Activated CD8-positive, alpha-beta memory T cell treated with anti-CD3 and anti-CD28 coated beads, Interleukin-2, amount 10 ng/mL, durations not matched to agents 7 days and 5 days (primary cell): ENCODE results near the gene FBXW9. TPM values are rescaled to one million over a fixed set of nuclear protein-coding genes. Genes with fewer than 3 reads are reported as not detected.
"Not testable (repeated sequence)": the region's sequence is repeated elsewhere in the genome, so short reads cannot be mapped to it uniquely, and the experiment has no call there.

Experiments
- ATAC-seq: fragments of 150-1000 bp; cut with Tn5 transposase; one replicate; pipeline ENCODE4 v1.10.0; 2021; ENCODE audit warnings: moderate library complexity
- CTCF ChIA-PET: fragments of 350-600 bp; sonication (Branson Sonifier 250); formaldehyde crosslinking; loops from one replicate; lab custom pipeline; 2021; ENCODE audit warnings: antibody characterized with exemption; lab: Charles Lee
- DNase-seq: peaks from one replicate; pipeline ENCODE4 v3.0.0-alpha.2; 2020
- H3K27ac Mint-ChIP-seq: one replicate; pipeline ENCODE4 v1.8.0; 2021; ENCODE audit warnings: mild to moderate bottlenecking, mixed read lengths
- H3K27me3 Mint-ChIP-seq: one replicate; pipeline ENCODE4 v1.8.0; 2021; ENCODE audit warnings: mixed read lengths
- H3K36me3 Mint-ChIP-seq: one replicate; pipeline ENCODE4 v1.8.0; 2021; ENCODE audit warnings: mild to moderate bottlenecking, mixed read lengths
- H3K4me1 Mint-ChIP-seq: one replicate; pipeline ENCODE4 v1.8.0; 2021; ENCODE audit warnings: mixed read lengths
- H3K4me3 Mint-ChIP-seq: one replicate; pipeline ENCODE4 v1.8.0; 2021; ENCODE audit warnings: mild to moderate bottlenecking, moderate library complexity, mixed read lengths
- H3K9me3 Mint-ChIP-seq: one replicate; pipeline ENCODE4 v1.8.0; 2022; ENCODE audit warnings: low read depth, mixed read lengths
- total RNA-seq, 2 experiments: library from RNA; stranded (reverse); gene quantifications; one replicate each; pipeline ENCODE4 v1.2.3, GENCODE V29; 2021

FBXW9 gene
- total RNA-seq, 2 experiments from 2014 or later: 5.2 to 6.3 TPM

DNA sequence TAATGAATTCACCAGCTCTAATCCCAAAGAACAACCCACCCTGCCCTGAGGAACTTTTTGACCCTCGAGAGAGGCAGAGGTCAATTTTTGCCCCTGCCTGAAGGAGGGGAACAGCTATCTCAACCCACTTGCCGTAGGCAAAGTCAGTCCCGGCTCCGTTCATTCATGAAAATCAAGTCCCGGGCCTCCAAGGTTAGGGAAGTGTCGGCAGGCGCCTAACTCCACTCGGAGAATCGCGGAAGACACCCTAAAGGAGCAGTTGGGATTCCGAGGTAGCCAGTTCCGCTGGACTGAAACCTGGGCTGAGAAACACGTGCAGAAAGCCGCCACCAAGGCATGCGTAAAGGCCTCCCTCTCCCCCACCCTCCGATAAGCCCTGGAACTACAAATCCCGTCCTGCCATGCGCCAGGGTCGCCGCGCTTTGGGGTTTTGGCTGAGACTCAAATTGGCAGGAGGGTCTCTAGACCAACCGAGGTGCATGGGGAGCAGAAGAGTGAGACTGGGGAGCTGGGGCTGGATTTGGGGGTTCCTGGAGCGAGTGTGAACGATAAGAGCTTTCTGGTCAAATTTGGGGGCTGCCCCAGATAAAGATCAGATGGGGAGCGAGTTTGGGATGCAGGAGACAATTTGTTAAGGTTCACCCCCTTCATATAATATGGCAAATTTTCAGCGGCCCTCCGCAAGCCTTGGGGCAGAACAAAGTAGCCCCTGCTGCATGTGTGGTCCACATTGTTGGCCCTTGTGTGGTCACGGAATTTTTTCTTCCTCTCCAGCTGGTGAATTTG lies 27.4 kb upstream of the FBXW9 start, which contains the start of gene TNPO2:
TNPO2 (minus strand) TSS at position 292 of the 786 bp plus-strand sequence. CDS start 2,955 bp downstream, outside the sequence.
- Mint-ChIP-seq H3K27me3 (no peaks in the 10 kb centered on the region), H3K27ac (peak within 1 kb of the TSS; percentile 91), H3K36me3 (peaks cover 20% of the 10 kb centered on the region), H3K9me3 (no peaks in the 10 kb centered on the region), H3K4me1 (peaks cover 33% of the 10 kb centered on the region), H3K4me3 (peak within 1 kb of the TSS; percentile 83)
- DNase-seq: peak; percentile 84
- CTCF ChIA-PET: interaction anchor here (0.6 to 15.3 kb wide), 14 partner anchors 10 to 150 kb away, joined by 3 to 157 read pairs (median 4); partner anchors contain the start of gene TRIR
- peak; percentile 38 for ATAC-seq

DNA sequence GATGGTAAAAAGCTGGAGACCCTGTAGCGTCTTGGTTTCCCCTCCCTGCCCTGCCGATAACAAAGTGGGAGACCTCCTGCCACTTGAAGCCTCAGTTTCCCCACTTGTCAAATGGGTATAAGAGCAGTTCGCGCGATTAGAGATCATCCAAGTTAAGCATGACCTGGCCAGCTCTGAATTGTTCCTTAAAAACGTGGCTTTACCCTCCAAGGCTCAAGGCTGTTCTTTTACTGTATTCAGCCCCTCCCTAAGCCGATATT lies 26.9 kb upstream of the FBXW9 start:
- Mint-ChIP-seq H3K27me3 (no peaks in the 10 kb centered on the region), H3K9me3 (no peaks in the 10 kb centered on the region), H3K27ac (peak overlapping the region; percentile 91), H3K4me1 (peaks cover 38% of the 10 kb centered on the region), H3K36me3 (peaks cover 20% of the 10 kb centered on the region), H3K4me3 (peak overlapping the region; percentile 83)
- CTCF ChIA-PET: interaction anchor here (0.6 to 15.3 kb wide), 12 partner anchors 11 to 162 kb away, joined by 3 to 157 read pairs (median 5); partner anchors contain the start of gene TRIR
- DNase-seq (no peak), ATAC-seq (no peak)

DNA sequence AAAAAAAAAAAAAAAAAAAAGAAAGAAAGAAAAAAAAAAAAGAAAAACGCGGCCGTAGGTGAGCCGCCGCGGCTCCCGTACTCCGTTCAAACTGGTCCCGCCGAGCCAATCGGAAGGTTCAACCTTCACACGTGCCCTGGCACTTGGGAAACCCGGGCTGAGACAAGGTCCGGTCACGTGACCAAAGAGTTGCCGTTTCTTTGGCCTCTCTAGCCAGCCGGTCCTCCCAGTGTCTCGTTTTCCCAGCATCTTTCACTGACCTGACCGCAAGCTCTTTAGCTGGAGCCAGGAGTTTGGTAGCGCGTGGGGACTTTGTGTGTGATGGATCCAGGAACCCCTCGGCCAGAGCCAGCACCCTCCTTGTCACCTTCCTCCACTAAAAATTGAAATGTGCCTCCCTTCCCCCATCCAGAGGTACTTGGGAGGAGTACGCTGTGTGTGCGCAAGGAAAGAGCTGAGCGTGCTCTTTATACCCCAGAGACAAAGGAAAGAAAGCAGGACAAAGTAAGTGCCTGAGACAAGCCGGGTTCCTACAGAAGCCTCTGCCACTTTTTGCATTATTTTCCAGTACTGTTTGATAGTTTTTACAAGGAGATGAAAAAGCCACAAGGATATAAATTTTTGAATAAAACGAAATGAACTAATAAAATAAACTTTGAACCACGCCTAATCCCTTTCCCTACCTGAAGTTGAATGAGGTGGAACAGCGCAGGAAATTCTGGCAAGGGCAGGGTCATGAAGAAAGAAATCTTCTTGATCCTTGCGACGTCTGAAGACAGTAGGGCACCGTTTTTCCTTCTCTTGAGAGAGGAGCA lies 26.3 kb upstream of the FBXW9 start:
- Mint-ChIP-seq H3K4me1 (peaks cover 38% of the 10 kb centered on the region), H3K27me3 (no peaks in the 10 kb centered on the region), H3K4me3 (peak overlapping the region; percentile 83), H3K27ac (peak overlapping the region; percentile 91), H3K9me3 (no peaks in the 10 kb centered on the region), H3K36me3 (peaks cover 16% of the 10 kb centered on the region)
- ATAC-seq: peak; percentile 88
- CTCF ChIA-PET: interaction anchor here (0.5 to 15.3 kb wide), 15 partner anchors 11 to 162 kb away, joined by 3 to 157 read pairs (median 5); partner anchors contain the start of gene TRIR
- DNase-seq: peak; percentile 98

DNA sequence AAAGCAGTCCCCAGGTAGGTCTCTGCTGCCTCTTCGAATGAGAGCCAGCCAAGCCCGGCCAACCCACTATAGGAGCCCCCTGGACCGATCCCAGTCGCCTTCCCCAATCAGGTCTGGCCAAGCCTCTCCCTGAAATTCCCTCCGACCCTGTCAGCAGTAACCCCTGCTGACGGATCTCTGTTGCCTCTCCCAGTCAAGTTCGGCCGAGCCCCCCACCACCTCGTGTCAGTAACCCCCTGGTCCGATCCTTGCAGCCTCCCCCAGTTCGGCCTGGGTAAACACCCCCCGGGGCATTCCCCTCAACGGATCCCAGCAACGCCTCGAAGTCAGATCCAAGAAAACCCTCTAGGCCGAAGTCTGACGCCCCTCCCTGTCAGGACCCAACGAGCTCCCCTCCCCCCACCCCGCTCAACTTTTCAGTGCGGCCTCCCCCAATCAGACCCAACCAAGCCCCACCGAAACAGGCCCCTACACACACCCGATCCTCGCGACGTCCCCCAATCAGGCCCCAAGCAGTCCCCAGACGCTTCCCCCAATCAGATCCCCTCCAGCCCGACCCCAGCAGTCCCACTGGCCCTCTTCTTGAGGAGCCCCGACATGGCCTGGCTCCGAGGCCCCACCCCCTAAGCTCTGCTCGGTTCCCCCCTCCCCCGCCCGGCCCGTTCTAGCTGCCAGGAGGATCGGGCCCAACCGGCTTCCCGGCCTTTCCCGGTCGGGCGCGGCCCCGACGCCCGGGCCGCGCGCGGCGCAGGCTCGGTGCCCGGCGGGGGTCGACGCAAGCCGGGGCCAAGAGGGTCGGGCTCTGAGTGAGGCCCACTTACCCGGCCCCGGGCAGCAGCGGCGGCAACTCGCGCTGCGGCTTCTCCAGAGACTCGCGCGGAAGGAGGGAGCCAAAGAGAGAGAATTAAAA lies 25.5 kb upstream of the FBXW9 start:
- CTCF ChIA-PET: interaction anchor here (0.5 to 15.3 kb wide), 13 partner anchors 9 to 559 kb away, joined by 3 to 157 read pairs (median 5); partner anchors contain the start of gene TRIR

DNA sequence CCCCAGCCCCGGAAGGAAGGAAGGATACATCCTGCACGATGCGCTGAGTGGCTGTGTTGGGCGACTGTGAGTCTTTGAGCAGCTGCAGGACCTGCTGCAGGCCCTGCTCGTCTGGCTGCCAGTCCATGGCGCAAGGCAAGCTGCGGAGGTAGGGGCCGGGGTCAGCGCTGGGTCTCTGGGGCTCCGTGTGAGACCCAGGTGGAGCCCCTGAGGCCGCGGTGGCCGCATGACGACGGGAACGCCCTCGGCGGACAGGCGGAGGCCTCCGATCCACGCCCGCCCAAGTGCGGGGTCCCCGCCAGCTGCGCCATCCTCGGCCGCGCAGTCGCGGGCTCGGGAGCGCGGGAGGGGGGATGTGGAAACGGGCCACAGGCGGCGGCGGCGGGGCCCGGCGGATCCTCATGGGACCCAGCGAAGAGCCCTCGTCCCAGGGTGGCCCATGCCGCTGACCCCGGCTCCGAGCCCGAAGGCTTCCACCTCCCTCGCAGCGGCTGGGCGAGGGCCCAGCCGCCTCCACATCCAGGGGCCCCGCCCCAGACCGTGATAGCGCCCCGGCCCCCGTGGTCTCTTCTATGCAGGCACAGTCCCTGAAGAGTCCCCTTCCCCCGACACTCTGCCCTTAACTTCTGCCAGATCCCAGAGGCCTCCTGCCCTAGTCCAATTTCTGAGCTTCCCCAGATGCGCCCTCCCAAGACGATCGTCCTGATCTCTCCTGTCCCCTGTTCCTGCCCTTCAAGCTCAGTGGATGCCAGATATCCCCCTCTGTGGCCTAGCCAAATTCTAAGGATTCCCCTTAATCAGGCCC lies 24.6 kb upstream of the FBXW9 start:
- ATAC-seq (no peak), DNase-seq (peak; percentile 56)
- peak overlapping the region; percentile 86 for H3K4me3 Mint-ChIP-seq

More for the DNA sequence above, 25.5 kb upstream of the FBXW9 start:
- Mint-ChIP-seq H3K4me1 (peaks cover 38% of the 10 kb centered on the region), H3K36me3 (peaks cover 14% of the 10 kb centered on the region), H3K9me3 (no peaks in the 10 kb centered on the region), H3K27me3 (no peaks in the 10 kb centered on the region), H3K27ac (peak overlapping the region; percentile 83), H3K4me3 (peak overlapping the region; percentile 86)
- DNase-seq: peak; percentile 76
- peak; percentile 64 for ATAC-seq

DNA sequence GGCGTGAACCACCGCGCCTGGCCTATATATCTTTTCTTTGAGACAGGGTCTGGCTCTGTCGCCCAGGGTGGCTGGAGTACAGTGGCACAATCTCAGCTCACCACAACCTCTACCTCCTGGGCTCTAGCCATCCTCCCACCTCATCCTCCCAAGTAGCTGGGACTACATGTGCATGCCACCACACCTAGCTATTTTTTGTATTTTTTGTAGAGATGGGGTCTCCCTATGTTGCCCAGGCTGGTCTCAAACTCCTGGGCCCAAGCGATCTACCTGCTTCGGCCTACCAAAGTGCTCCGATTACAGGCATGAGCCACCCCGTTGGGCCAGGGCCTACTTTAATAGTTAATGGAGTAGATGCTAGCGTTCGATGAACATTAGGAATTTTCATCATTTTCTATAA lies 23.9 kb upstream of the FBXW9 start:
- CTCF ChIA-PET: interaction anchor here (1.3 to 15.3 kb wide), 4 partner anchors 14 to 165 kb away, joined by 3 to 157 read pairs (median 32); partner anchors contain the start of gene TRIR
- Mint-ChIP-seq H3K27ac (peak overlapping the region; percentile 78), H3K9me3 (no peaks in the 10 kb centered on the region), H3K4me3 (peak overlapping the region; percentile 74), H3K36me3 (peaks cover 17% of the 10 kb centered on the region), H3K4me1 (peaks cover 37% of the 10 kb centered on the region), H3K27me3 (no peaks in the 10 kb centered on the region)
- no peak for DNase-seq
- ATAC-seq: no peak

More for the DNA sequence above, 24.6 kb upstream of the FBXW9 start:
- H3K36me3 Mint-ChIP-seq: peaks cover 17% of the 10 kb centered on the region
- no peaks in the 10 kb centered on the region for H3K27me3 Mint-ChIP-seq
- CTCF ChIA-PET: interaction anchor here (1.2 to 15.3 kb wide), 7 partner anchors 10 to 164 kb away, joined by 3 to 157 read pairs (median 6); partner anchors contain the start of gene TRIR
- H3K27ac Mint-ChIP-seq: peak overlapping the region; percentile 83
- H3K9me3 Mint-ChIP-seq: no peaks in the 10 kb centered on the region
- H3K4me1 Mint-ChIP-seq: peaks cover 37% of the 10 kb centered on the region

DNA sequence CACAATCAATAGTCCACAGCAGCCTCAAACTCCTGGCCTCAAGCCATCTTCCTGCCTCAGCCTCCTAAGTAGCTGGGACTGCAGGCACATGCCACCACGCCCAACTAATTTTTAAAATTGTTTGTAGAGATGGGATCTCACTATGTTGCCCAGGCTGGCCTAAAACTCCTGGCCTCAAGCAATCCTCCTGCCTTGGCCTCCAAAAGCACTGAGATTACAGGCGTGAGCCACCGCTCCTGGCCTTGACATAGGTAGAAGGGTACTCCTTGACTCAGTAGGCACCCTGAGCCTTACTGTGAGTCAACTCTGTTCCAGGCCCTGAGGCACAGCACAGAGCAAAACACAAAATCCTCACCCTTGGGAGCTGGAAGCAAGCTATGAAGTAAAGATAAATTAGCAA lies 19.5 kb upstream of the FBXW9 start:
- no peaks in the 10 kb centered on the region for H3K9me3 Mint-ChIP-seq
- DNase-seq: no peak
- H3K27ac Mint-ChIP-seq: no peak overlapping the region
- ATAC-seq: no peak
- CTCF ChIA-PET: interaction anchor here (1.0 to 15.3 kb wide), 8 partner anchors 18 to 85 kb away, joined by 3 to 157 read pairs (median 10); partner anchors contain the start of genes FBXW9 and TRIR
- peaks cover 23% of the 10 kb centered on the region for H3K4me1 Mint-ChIP-seq
- no peak overlapping the region for H3K4me3 Mint-ChIP-seq
- no peaks in the 10 kb centered on the region for H3K27me3 Mint-ChIP-seq
- peaks cover 30% of the 10 kb centered on the region for H3K36me3 Mint-ChIP-seq

DNA sequence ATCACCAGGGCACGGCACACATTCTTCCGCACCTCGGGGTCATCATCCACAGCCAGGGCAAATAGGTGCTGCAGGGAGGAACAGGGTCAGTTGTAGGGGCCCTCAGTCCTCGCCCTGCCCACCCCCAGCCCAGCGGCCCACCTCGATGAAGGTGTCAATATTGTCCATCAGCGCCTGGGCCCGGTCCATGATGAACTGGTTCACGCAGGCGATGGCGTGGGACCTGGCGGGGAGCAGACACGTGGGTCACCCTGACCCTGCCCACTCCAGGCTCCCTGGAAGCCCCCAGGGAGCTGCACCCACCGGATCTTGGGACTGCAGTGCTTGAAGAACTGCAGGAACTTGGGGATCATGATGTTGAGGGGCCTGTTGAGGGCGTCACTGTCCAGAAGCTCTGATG lies 18.7 kb upstream of the FBXW9 start:
- Mint-ChIP-seq H3K4me1 (peaks cover 17% of the 10 kb centered on the region), H3K27me3 (no peaks in the 10 kb centered on the region), H3K27ac (no peak overlapping the region), H3K4me3 (no peak overlapping the region), H3K36me3 (peaks cover 34% of the 10 kb centered on the region), H3K9me3 (no peaks in the 10 kb centered on the region)
- no peak for DNase-seq
- CTCF ChIA-PET: interaction anchor here (1.2 to 15.3 kb wide), 5 partner anchors 19 to 82 kb away, joined by 3 to 157 read pairs (median 17); partner anchors contain the start of gene TRIR
- no peak for ATAC-seq

DNA sequence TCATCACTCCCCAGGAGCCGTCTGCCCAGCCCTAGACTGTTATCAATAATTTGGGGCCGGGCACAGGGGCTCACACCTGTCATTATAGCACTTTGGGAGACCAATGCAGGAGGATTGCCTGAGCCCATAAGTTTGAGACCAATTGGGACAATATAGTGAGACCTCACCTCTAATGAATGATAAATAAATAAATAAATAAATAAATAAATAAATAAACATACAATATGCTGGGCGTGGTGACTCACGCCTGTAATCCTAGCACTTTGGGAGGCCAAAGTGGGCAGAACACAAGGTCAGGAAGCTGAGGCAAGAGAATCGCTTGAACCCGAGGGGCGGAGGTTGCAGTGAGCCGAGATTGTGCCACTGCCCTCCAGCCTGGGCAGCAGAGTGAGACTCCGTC lies 16.9 kb upstream of the FBXW9 start:
- ATAC-seq, H3K9me3 Mint-ChIP-seq, DNase-seq, H3K27ac Mint-ChIP-seq, H3K27me3 Mint-ChIP-seq, H3K4me3 Mint-ChIP-seq, H3K4me1 Mint-ChIP-seq: not testable (repeated sequence)
- CTCF ChIA-PET: interaction anchor here (0.8 to 15.3 kb wide), 3 partner anchors 18 to 45 kb away, joined by 3 to 157 read pairs (median 3); no protein-coding TSS in a partner anchor
- peaks cover 31% of the 10 kb centered on the region for H3K36me3 Mint-ChIP-seq

DNA sequence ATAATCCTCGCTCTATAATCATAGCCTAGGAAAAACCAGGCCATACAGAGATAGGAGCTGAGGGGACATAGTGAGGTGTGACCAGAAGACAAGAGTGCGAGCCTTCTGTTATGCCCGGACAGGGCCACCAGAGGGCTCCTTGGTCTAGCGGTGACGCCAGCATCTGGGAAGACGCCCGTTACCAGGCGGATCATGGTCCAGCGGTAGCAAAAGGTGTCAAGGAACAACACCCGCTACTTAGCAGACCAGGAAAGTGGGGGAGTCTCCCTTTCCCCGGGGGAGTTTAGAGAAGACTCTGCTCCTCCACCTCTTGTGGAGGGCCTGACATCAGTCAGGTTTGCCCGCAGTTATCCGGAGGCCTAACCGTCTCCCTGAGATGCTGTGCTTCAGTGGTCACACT lies 15.6 kb upstream of the FBXW9 start:
- H3K4me1 Mint-ChIP-seq, H3K4me3 Mint-ChIP-seq, ATAC-seq, DNase-seq, CTCF ChIA-PET, H3K27me3 Mint-ChIP-seq, H3K27ac Mint-ChIP-seq, H3K9me3 Mint-ChIP-seq: not testable (repeated sequence)
- peaks cover 32% of the 10 kb centered on the region for H3K36me3 Mint-ChIP-seq

DNA sequence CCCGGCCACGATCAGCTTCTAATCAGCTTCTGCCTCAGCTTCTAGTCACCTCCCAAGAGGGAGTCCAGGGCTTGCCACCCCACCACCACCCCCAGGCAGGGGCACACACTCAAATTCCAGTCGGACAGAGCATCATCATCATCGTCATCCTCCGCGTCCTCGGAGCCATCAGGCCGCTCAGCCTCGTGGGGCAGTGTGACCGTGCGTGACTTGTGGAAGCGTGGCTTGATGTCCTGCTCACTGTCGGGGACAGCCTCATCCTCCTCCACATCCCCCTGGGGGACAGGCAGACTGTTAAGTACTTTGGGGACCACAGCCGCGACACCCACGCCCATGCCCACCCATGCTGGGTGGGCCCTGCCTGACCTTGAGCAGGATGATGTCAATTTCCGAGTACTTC lies 14.8 kb upstream of the FBXW9 start:
- Mint-ChIP-seq H3K4me3 (no peak overlapping the region), H3K4me1 (no peaks in the 10 kb centered on the region), H3K36me3 (peaks cover 29% of the 10 kb centered on the region), H3K27ac (no peak overlapping the region), H3K9me3 (no peaks in the 10 kb centered on the region), H3K27me3 (no peaks in the 10 kb centered on the region)
- DNase-seq (no peak), ATAC-seq (no peak)
- CTCF ChIA-PET: interaction anchor here (0.9 to 1.0 kb wide), 2 partner anchors 12 to 50 kb away, joined by 3 to 5 read pairs; partner anchors contain the start of gene TNPO2
